MG63 (cell line): Measurements from ENCODE around the gene HLA-DQA1. TPM values are rescaled to one million over a fixed set of nuclear protein-coding genes. Genes with fewer than 3 reads are reported as not detected.
"Not testable (repeated sequence)": the region's sequence is repeated elsewhere in the genome, so short reads cannot be mapped to it uniquely, and the experiment has no call there.

Experiments used
- DNase-seq: peaks from one replicate; pipeline ENCODE4 v3.0.0-alpha.2; 2020
- H3K27me3 ChIP-seq: fragments of 250-450 bp; sonication (Bioruptor Pico); 2 replicates; pipeline ENCODE4 v1.5.1; 2020; ENCODE audit warnings: mild to moderate bottlenecking, moderate library complexity
- H3K36me3 ChIP-seq: fragments of 250-450 bp; sonication (Bioruptor Pico); 2 replicates; pipeline ENCODE4 v1.5.1; 2020; ENCODE audit warnings: mild to moderate bottlenecking, moderate library complexity
- H3K4me3 ChIP-seq: fragments of 250-450 bp; sonication (Bioruptor Pico); 2 replicates; pipeline ENCODE4 v1.5.1; 2020; ENCODE audit warnings: mild to moderate bottlenecking, moderate library complexity
- H3K9me3 ChIP-seq: fragments of 250-450 bp; sonication (Bioruptor Pico); 2 replicates; pipeline ENCODE4 v1.5.1; 2020; ENCODE audit warnings: mild to moderate bottlenecking, moderate library complexity
- total RNA-seq: library from RNA; depleted of rRNA; stranded (reverse); fragments of >200 nt; shearing (Covaris generic); gene quantifications from 2 replicates; pipeline ENCODE4 v1.2.3, GENCODE V29; 2014; ENCODE audit warnings: low replicate concordance

The HLA-DQA1 gene
- total RNA-seq, 1 experiment from 2014 or later: not detected

- Histone ChIP-seq H3K27me3 (no peaks in the 10 kb centered on the region), H3K36me3 (no peaks in the 10 kb centered on the region), H3K4me3 (no peak overlapping the region), H3K9me3 (no peaks in the 10 kb centered on the region)
- no peak for DNase-seq
Observed at GRCh38 chr6:32614366-32615081, 22.7 kb upstream of the HLA-DQA1 start.

GRCh38 chr6:32615885-32616532 is 21.2 kb upstream of the HLA-DQA1 start:
- H3K36me3 ChIP-seq: no peaks in the 10 kb centered on the region
- no peaks in the 10 kb centered on the region for H3K9me3 ChIP-seq
- no peak overlapping the region for H3K4me3 ChIP-seq
- H3K27me3 ChIP-seq: no peaks in the 10 kb centered on the region
- DNase-seq: no peak

GRCh38 chr6:32617751-32618150 is 19.5 kb upstream of the HLA-DQA1 start:
- no peaks in the 10 kb centered on the region for H3K36me3 ChIP-seq
- no peak for DNase-seq
- no peaks in the 10 kb centered on the region for H3K9me3 ChIP-seq
- H3K27me3 ChIP-seq: no peaks in the 10 kb centered on the region
- H3K4me3 ChIP-seq: no peak overlapping the region

GRCh38 chr6:32621372-32621771 is 15.8 kb upstream of the HLA-DQA1 start:
- no peak overlapping the region for H3K4me3 ChIP-seq
- no peaks in the 10 kb centered on the region for H3K27me3 ChIP-seq
- H3K36me3 ChIP-seq: no peaks in the 10 kb centered on the region
- DNase-seq: no peak
- H3K9me3 ChIP-seq: no peaks in the 10 kb centered on the region

- H3K9me3 ChIP-seq: no peaks in the 10 kb centered on the region
- H3K4me3 ChIP-seq: no peak overlapping the region
- DNase-seq: no peak
- no peaks in the 10 kb centered on the region for H3K27me3 ChIP-seq
- H3K36me3 ChIP-seq: no peaks in the 10 kb centered on the region
Observed at GRCh38 chr6:32622545-32623401, 14.4 kb upstream of the HLA-DQA1 start.

- Histone ChIP-seq H3K4me3 (no peak overlapping the region), H3K27me3 (no peaks in the 10 kb centered on the region), H3K9me3 (no peaks in the 10 kb centered on the region), H3K36me3 (no peaks in the 10 kb centered on the region)
- DNase-seq: no peak
Observed at GRCh38 chr6:32623693-32624092, 13.5 kb upstream of the HLA-DQA1 start.

GRCh38 chr6:32624565-32624964 is 12.6 kb upstream of the HLA-DQA1 start:
- Histone ChIP-seq H3K4me3 (no peak overlapping the region), H3K9me3 (no peaks in the 10 kb centered on the region), H3K36me3 (no peaks in the 10 kb centered on the region), H3K27me3 (no peaks in the 10 kb centered on the region)
- DNase-seq: no peak

- no peak overlapping the region for H3K4me3 ChIP-seq
- H3K36me3 ChIP-seq: no peaks in the 10 kb centered on the region
- H3K27me3 ChIP-seq: no peaks in the 10 kb centered on the region
- H3K9me3 ChIP-seq: no peaks in the 10 kb centered on the region
- no peak for DNase-seq
Observed at GRCh38 chr6:32625137-32625536, 12.1 kb upstream of the HLA-DQA1 start.

GRCh38 chr6:32627249-32627648 is 10.0 kb upstream of the HLA-DQA1 start:
- Histone ChIP-seq H3K9me3 (no peaks in the 10 kb centered on the region), H3K36me3 (no peaks in the 10 kb centered on the region), H3K4me3 (no peak overlapping the region), H3K27me3 (no peaks in the 10 kb centered on the region)
- DNase-seq: no peak

GRCh38 chr6:32627831-32628230 is 9.4 kb upstream of the HLA-DQA1 start:
- Histone ChIP-seq H3K4me3 (no peak overlapping the region), H3K27me3 (no peaks in the 10 kb centered on the region), H3K9me3 (no peaks in the 10 kb centered on the region), H3K36me3 (no peaks in the 10 kb centered on the region)
- no peak for DNase-seq

- H3K36me3 ChIP-seq, DNase-seq, H3K9me3 ChIP-seq, H3K4me3 ChIP-seq, H3K27me3 ChIP-seq: not testable (repeated sequence)
Observed at GRCh38 chr6:32629793-32630192, 7.4 kb upstream of the HLA-DQA1 start.

- Histone ChIP-seq H3K9me3 (no peaks in the 10 kb centered on the region), H3K36me3 (no peaks in the 10 kb centered on the region), H3K4me3 (no peak overlapping the region), H3K27me3 (no peaks in the 10 kb centered on the region)
- no peak for DNase-seq
Observed at GRCh38 chr6:32635526-32636123, 1.6 kb upstream of the HLA-DQA1 start.

- no peaks in the 10 kb centered on the region for H3K36me3 ChIP-seq
- H3K9me3 ChIP-seq: no peaks in the 10 kb centered on the region
- DNase-seq: no peak
- no peaks in the 10 kb centered on the region for H3K27me3 ChIP-seq
- no peak overlapping the region for H3K4me3 ChIP-seq
Observed at GRCh38 chr6:32637883-32638282, 677 bp downstream of the HLA-DQA1 start.

- Histone ChIP-seq H3K27me3 (no peaks in the 10 kb centered on the region), H3K36me3 (no peaks in the 10 kb centered on the region), H3K9me3 (no peaks in the 10 kb centered on the region), H3K4me3 (no peak overlapping the region)
- DNase-seq: no peak
Observed at GRCh38 chr6:32638532-32639219, 1.5 kb downstream of the HLA-DQA1 start.

GRCh38 chr6:32639440-32640394 is 2.5 kb downstream of the HLA-DQA1 start:
- Histone ChIP-seq H3K9me3 (no peaks in the 10 kb centered on the region), H3K4me3 (no peak overlapping the region), H3K36me3 (no peaks in the 10 kb centered on the region), H3K27me3 (no peaks in the 10 kb centered on the region)
- no peak for DNase-seq

GRCh38 chr6:32641122-32641521 is 3.9 kb downstream of the HLA-DQA1 start:
- H3K36me3 ChIP-seq: no peaks in the 10 kb centered on the region
- no peak overlapping the region for H3K4me3 ChIP-seq
- H3K27me3 ChIP-seq: no peaks in the 10 kb centered on the region
- no peaks in the 10 kb centered on the region for H3K9me3 ChIP-seq
- DNase-seq: no peak
